DMS53 treated with DMSO at 0.1 percent for 48 hours (cell line): ENCODE measurements around the gene TCF15.
"Not testable (repeated sequence)": the region's sequence is repeated elsewhere in the genome, so short reads cannot be mapped to it uniquely, and the experiment has no call there.

ENCODE experiments used
- DNase-seq: peaks from one replicate; lab custom pipeline; 2025; ENCODE audit not compliant: unreplicated experiment; lab: John Stamatoyannopoulos, UW

The TCF15 gene

DNA sequence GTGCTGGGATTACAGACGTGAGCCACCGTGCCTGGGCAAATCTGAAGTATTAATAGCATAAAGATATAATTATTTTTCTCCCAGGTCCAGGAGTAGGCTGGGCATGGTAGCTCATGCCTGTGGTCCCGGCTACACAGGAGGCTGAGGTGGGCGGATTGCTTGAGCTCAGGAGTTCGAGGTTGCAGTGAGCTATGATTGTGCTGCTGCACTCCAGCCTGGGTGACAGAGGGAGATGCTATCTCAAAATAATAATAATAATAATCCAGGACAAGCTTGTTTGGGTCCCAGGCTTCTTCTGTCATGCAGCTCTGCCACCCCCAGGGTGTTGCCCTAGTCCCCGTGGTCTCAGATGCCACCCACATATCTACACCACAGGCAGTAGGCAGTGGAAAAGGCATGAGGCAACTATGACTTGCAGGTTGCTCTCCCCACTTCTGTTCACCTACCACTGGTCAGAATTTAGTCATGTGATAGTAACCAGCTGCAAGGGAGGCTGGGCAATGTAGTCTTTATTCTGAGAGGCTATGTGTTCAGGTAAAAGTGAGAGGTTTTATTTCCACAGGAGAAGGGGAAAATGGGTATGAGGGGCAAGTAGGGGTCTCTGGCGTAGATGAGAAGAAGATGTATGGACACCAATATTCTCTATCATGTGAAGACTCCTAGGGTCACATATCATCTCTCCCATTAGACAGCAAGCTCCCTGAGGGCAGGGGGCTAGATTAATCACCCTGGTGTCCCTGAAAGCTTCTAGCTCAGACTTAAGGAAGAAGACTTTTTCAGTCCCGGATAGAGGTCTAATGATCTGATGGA lies 25.7 kb downstream of the TCF15 start:
- peak; percentile 8 for DNase-seq

GRCh38 chr20:582204-582603 lies 27.9 kb downstream of the TCF15 start:
- no peak for DNase-seq

- DNase-seq: not testable (repeated sequence)
Observed at GRCh38 chr20:578940-579690, 31.0 kb downstream of the TCF15 start.

- DNase-seq: no peak
Observed at GRCh38 chr20:577167-577791, 32.8 kb downstream of the TCF15 start.

- DNase-seq: no peak
Observed at GRCh38 chr20:576156-576555, 34.0 kb downstream of the TCF15 start.

GRCh38 chr20:575230-575629 lies 34.9 kb downstream of the TCF15 start:
- DNase-seq: no peak

DNA sequence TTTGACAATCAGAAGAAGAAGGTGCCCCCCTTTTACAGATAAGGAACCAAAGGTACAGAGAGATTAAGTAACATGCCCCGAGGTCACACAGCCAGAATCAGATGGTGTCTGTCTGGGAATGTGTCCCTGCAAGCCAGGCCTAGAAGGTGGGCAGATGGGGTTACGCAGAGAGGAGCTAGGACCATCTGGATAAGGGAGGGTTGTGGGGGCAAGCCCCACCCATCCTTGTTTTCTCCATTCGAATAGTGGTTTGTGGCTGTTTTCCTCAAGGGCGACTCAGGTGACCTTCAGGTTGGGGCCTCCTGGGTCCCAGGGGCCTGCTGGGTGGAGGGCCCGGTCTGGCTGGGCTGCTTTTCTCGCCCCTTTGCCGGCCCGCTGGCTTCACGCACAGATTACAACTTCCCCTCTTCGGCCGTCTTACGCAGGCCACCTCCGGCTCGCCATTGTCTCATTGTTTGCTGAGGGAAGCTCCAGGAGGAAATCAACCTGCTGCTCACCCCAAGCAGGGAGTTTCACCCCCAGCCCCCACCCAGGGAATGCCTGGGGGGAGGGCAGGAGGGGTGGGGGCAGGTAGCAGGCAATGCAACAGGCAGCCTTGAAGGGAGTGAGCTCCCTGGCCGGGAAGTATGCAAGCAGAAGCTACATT lies 35.7 kb downstream of the TCF15 start:
- no peak for DNase-seq

GRCh38 chr20:573414-574296 lies 36.5 kb downstream of the TCF15 start:
- DNase-seq: no peak

GRCh38 chr20:572727-573126 lies 37.4 kb downstream of the TCF15 start:
- no peak for DNase-seq

GRCh38 chr20:571754-572441 lies 38.2 kb downstream of the TCF15 start:
- DNase-seq: no peak

DNA sequence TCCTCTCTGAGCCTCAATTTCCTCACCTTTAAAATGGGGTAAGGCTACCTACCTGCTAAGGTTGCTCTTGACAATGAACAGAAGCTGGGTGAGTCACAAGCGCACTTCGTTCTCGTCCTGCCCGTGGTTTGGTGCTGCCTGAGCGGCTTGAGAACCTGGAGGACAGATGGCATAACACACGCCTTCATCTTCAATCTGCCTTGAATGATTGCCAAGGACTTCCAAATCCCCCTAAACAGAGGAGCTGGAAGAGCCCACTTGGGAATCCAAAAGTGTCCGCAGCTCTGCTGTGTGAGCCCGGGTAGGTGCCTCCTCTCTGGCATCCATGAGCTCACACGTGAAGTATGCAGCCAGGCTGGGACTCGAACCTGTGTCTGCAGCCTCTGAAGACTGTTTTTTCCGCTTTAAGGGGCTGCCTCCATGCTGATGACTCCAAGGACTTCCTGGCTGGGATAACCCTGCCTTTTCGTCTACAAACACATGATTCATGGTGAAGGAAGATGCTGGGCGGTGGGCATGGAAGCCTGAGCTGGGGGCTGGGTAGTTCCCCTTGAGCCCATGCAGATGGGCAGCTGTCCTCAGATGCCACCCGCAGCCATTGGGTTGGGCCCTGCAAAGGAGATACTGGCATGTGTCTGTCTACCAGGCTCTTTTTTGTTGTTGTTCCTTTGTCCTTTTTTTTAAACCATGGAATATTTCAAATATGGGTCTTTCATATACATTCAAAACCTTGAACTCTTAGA lies 41.3 kb downstream of the TCF15 start:
- no peak for DNase-seq

- DNase-seq: no peak
Observed at GRCh38 chr20:568097-568652, 41.9 kb downstream of the TCF15 start.

- no peak for DNase-seq
Observed at GRCh38 chr20:564192-564591, 45.9 kb downstream of the TCF15 start.

GRCh38 chr20:563187-563586 lies 46.9 kb downstream of the TCF15 start:
- no peak for DNase-seq

DNA sequence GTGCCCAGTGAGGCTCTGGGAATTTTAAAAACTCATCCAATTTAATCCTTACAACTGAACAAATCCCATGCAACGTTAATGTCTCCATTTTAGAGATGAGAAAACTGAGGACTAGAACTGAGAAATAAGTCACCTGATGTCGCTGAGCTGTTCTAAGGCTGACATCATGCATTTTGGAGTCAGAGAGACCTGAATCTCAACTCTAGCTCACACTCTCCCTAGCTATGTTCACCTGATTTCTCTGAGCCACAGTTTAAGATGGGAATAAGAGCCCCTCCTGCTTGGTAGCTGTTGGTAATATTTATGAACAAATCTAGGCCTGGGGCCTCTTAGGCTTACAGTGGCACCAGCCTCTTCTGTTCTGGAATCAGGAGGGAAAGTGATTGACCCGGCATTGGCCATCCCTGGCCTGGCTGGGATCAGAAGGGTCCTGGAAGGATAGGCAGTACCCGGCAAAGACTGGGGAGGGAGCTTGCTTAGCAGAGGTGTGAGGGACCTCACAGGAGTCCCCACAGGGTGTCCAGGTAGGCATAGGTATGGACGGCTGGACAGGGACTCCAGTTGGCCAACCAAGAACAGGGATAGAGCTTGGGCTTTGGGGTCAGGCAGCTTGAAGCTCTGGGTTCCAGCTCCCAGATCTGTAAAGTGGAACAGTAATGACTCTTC lies 47.7 kb downstream of the TCF15 start:
- DNase-seq: no peak

- peak; percentile 72 for DNase-seq
Observed at GRCh38 chr20:561437-562231, 48.5 kb downstream of the TCF15 start.

DNA sequence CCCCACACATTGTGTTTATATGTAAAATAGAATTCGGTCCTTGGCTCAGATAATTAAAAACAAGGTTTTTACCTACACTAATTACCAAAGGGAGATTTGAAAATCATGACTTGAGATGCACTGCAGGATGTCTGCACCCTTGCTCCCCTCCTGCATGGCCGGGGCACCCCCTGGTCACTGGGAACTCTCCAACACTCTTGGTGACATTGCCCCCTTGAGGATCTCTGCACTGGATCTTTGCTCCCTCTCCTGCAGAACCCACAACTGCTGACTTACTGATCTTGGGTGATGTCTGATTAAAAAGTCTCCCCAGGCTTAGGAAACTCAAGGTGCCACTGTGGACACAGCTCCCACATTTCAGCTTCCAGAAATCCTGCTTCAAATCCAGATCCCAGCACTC lies 49.4 kb downstream of the TCF15 start:
- DNase-seq: no peak

DNA sequence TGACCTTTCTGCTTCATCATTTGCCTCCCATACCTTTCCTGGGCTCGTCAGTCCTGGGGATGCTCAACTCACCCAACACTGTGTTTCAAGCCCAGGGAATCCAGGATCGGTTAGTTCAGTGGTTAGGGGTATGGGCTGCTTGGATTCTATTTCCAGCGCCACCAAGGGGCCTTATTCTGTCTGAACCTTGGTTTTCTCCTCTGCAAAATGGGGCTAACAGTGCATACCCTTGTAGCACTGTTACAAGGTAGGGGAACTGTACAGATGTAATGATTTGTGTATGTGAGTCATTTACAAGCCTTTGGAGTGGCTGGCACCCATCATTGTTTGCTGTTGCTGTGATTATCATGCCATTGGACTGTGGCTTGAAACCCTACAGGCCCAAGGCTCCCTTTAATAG lies 52.0 kb downstream of the TCF15 start:
- no peak for DNase-seq
